ENCODE data around the gene ADORA2A.

- TF ChIP-seq GABPA (IDR thresholded peaks at IDR 0.05; ENCODE audit: low read depth) (no peak), E2F4 (IDR thresholded peaks at IDR 0.05; ENCODE audit: low read depth, low read length) (no peak), EP300 (IDR thresholded peaks at IDR 0.05; ENCODE audit: borderline replicate concordance in 1 of 2, control insufficient read depth in 1 of 2, low read depth in 2 of 2, low read length in 2 of 2) (no peak), POLR2A (IDR thresholded peaks at IDR 0.05; ENCODE audit: low read depth, low read length) (no peak), ATF7 (IDR thresholded peaks at IDR 0.05; ENCODE audit: low read depth) (no peak), REST (IDR thresholded peaks at IDR 0.05; ENCODE audit: low read depth, low read length) (no peak), SP1 (IDR thresholded peaks at IDR 0.05; ENCODE audit: low read depth, low read length) (no peak), CHD2 (IDR thresholded peaks at IDR 0.05; ENCODE audit: borderline replicate concordance, low read depth, low read length) (no peak), CEBPB (IDR thresholded peaks at IDR 0.05; ENCODE audit: borderline replicate concordance in 1 of 2, low read depth in 2 of 2, low read length in 2 of 2) (no peak)
- TF ChIP-seq, protein P1, sequence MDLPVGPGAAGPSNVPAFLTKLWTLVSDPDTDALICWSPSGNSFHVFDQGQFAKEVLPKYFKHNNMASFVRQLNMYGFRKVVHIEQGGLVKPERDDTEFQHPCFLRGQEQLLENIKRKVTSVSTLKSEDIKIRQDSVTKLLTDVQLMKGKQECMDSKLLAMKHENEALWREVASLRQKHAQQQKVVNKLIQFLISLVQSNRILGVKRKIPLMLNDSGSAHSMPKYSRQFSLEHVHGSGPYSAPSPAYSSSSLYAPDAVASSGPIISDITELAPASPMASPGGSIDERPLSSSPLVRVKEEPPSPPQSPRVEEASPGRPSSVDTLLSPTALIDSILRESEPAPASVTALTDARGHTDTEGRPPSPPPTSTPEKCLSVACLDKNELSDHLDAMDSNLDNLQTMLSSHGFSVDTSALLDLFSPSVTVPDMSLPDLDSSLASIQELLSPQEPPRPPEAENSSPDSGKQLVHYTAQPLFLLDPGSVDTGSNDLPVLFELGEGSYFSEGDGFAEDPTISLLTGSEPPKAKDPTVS (IDR thresholded peaks at IDR 0.05; ENCODE audit: low read depth, low read length), result no peak
- TF ChIP-seq, protein P2, sequence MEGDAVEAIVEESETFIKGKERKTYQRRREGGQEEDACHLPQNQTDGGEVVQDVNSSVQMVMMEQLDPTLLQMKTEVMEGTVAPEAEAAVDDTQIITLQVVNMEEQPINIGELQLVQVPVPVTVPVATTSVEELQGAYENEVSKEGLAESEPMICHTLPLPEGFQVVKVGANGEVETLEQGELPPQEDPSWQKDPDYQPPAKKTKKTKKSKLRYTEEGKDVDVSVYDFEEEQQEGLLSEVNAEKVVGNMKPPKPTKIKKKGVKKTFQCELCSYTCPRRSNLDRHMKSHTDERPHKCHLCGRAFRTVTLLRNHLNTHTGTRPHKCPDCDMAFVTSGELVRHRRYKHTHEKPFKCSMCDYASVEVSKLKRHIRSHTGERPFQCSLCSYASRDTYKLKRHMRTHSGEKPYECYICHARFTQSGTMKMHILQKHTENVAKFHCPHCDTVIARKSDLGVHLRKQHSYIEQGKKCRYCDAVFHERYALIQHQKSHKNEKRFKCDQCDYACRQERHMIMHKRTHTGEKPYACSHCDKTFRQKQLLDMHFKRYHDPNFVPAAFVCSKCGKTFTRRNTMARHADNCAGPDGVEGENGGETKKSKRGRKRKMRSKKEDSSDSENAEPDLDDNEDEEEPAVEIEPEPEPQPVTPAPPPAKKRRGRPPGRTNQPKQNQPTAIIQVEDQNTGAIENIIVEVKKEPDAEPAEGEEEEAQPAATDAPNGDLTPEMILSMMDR (IDR thresholded peaks at IDR 0.05 in 2 of 3, conservative IDR thresholded peaks at IDR 0.05 in 1 of 3; ENCODE audit: control insufficient read depth in 2 of 3, extremely low read depth in 1 of 3, insufficient read depth in 1 of 3, low read depth in 3 of 3, low read length in 3 of 3), result no peak
Measured at GRCh38 chr22:24426436-24426835, 963 bp upstream of the ADORA2A start.
